SK-N-SH treated with all-trans-retinoic acid at 6 μM for 48 hours (cell line): ENCODE data around the gene OXCT1.

ENCODE experiments used
- CSDC2 ChIP-seq: fragments of 250-450 bp; sonication (Bioruptor Pico); IDR thresholded peaks from 2 replicates; pipeline ENCODE4 v1.5.0; 2020; ENCODE audit warnings: mild to moderate bottlenecking, moderate library complexity
- ISL1 ChIP-seq: fragments of 250-450 bp; sonication (Bioruptor Pico); IDR thresholded peaks from 2 replicates; pipeline ENCODE4 v2.1.2; 2022; ENCODE audit warnings: mild to moderate bottlenecking, moderate library complexity
- RARB ChIP-seq: fragments of 250-450 bp; sonication (Bioruptor Pico); IDR thresholded peaks from 2 replicates; pipeline ENCODE4 v1.8.0; 2021; ENCODE audit warnings: mild to moderate bottlenecking, moderate library complexity
- TCF4 ChIP-seq: fragments of 250-450 bp; sonication (Bioruptor Pico); IDR thresholded peaks from 2 replicates; pipeline ENCODE4 v1.8.0; 2021; ENCODE audit warnings: mild to moderate bottlenecking, moderate library complexity, borderline replicate concordance
- TOX ChIP-seq: fragments of 250-450 bp; sonication (Bioruptor Pico); IDR thresholded peaks from 2 replicates; pipeline ENCODE4 v1.8.0; 2021; ENCODE audit warnings: mild to moderate bottlenecking, moderate library complexity, borderline replicate concordance
- TSHZ2 ChIP-seq: fragments of 250-450 bp; sonication (Bioruptor Pico); IDR thresholded peaks from 2 replicates; pipeline ENCODE4 v1.5.0; 2020; ENCODE audit warnings: mild to moderate bottlenecking, moderate library complexity
- TF ChIP-seq, protein P1 (sequence below): fragments of 250-450 bp; sonication (Bioruptor Pico); IDR thresholded peaks from 2 replicates; pipeline ENCODE4 v1.8.0; 2020; ENCODE audit warnings: mild to moderate bottlenecking, moderate library complexity, borderline replicate concordance

GRCh38 chr5:41761663-41762062, 108.6 kb downstream of the OXCT1 start:
- TF ChIP-seq ISL1 (CRISPR knock-in tag) = no peak
- TF ChIP-seq, protein P1, sequence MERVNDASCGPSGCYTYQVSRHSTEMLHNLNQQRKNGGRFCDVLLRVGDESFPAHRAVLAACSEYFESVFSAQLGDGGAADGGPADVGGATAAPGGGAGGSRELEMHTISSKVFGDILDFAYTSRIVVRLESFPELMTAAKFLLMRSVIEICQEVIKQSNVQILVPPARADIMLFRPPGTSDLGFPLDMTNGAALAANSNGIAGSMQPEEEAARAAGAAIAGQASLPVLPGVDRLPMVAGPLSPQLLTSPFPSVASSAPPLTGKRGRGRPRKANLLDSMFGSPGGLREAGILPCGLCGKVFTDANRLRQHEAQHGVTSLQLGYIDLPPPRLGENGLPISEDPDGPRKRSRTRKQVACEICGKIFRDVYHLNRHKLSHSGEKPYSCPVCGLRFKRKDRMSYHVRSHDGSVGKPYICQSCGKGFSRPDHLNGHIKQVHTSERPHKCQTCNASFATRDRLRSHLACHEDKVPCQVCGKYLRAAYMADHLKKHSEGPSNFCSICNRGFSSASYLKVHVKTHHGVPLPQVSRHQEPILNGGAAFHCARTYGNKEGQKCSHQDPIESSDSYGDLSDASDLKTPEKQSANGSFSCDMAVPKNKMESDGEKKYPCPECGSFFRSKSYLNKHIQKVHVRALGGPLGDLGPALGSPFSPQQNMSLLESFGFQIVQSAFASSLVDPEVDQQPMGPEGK (CRISPR knock-in tag) = no peak
- no peak for TF ChIP-seq RARB
- no peak for TF ChIP-seq CSDC2 (CRISPR knock-in tag)
- TF ChIP-seq TOX = no peak
- no peak for TF ChIP-seq TSHZ2 (CRISPR knock-in tag)
- TF ChIP-seq TCF4 (CRISPR knock-in tag) = no peak
